ENCODE results near the gene PDE4B.

GRCh38 chr1:65995336-65995735 is 202.6 kb downstream of the PDE4B start:
- TF ChIP-seq POLR2A (IDR thresholded peaks at IDR 0.05; ENCODE audit: low read depth, low read length) (no peak), POLR2AphosphoS5 (IDR thresholded peaks at IDR 0.05; ENCODE audit: low read depth, low read length) (no peak), SPI1 (IDR thresholded peaks at IDR 0.05; ENCODE audit: low read depth, low read length) (no peak), TAF1 (IDR thresholded peaks at IDR 0.05; ENCODE audit: low read depth, low read length) (no peak)
